RWPE2 (cell line): Measurements from ENCODE around the gene WSCD1.
A peak's percentile ranks its signal among the peaks of the same experiment; 100 is the strongest.

Source experiments
- ATAC-seq: fragments of 200-7000 bp; cut with Tn5 transposase; 3 replicates; pipeline ENCODE4 v1.9.1; 2021; ENCODE audit warnings: low read depth
- DNase-seq: peaks from one replicate; pipeline ENCODE4 v3.0.0-alpha.2; 2020; ENCODE audit warnings: low spot score
- H3K27ac ChIP-seq: fragments of 450-650 bp; 2 replicates; pipeline ENCODE4 v1.5.1; 2017; ENCODE audit warnings: mild to moderate bottlenecking; ENCODE audit not compliant: poor library complexity, severe bottlenecking
- H3K27me3 ChIP-seq: fragments of 250-450 bp; sonication (Bioruptor Pico); 2 replicates; pipeline ENCODE4 v1.5.1; 2021; ENCODE audit warnings: mild to moderate bottlenecking, moderate library complexity; ENCODE audit not compliant: insufficient read depth, poor library complexity, severe bottlenecking
- H3K36me3 ChIP-seq: fragments of 250-450 bp; sonication (Bioruptor Pico); 2 replicates; pipeline ENCODE4 v1.5.1; 2020; ENCODE audit warnings: low read depth, mild to moderate bottlenecking, moderate library complexity
- H3K4me1 ChIP-seq: fragments of 250-450 bp; sonication (Bioruptor Pico); 2 replicates; pipeline ENCODE4 v1.5.1; 2021; ENCODE audit warnings: mild to moderate bottlenecking, moderate library complexity; ENCODE audit not compliant: insufficient read depth, poor library complexity, severe bottlenecking
- H3K4me3 ChIP-seq: fragments of 250-450 bp; sonication (Bioruptor Pico); 2 replicates; pipeline ENCODE4 v1.5.1; 2021; ENCODE audit warnings: mild to moderate bottlenecking, moderate library complexity; ENCODE audit not compliant: severe bottlenecking
- H3K9me3 ChIP-seq: fragments of 250-450 bp; sonication (Bioruptor Pico); 2 replicates; pipeline ENCODE4 v1.5.1; 2021; ENCODE audit warnings: mild to moderate bottlenecking, moderate library complexity; ENCODE audit not compliant: severe bottlenecking
- TF ChIP-seq, protein P1 (sequence below): fragments of 450-650 bp; IDR thresholded peaks from one replicate; pipeline ENCODE4 v1.5.1; 2017; ENCODE audit warnings: mild to moderate bottlenecking, moderate library complexity; ENCODE audit not compliant: poor library complexity, severe bottlenecking

The WSCD1 gene

DNA sequence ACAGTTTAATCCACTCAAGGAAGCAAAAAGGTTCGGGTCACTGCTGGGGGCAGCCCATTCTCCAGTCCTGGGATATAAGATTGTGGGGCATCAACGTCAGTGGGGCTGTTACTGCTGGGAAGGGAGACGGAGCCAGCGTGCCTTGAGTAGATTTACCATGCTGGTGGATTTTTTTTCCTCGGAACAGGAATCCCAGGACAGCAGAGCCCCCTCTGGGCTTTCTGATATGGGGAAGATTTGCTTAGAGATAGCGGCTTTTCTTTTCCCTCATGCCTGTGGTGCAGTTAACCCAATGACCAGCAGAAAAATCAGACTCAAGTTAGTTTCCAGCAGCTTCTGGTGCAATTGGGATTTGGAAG lies 35.4 kb downstream of the WSCD1 start:
- no peaks in the 10 kb centered on the region for H3K9me3 ChIP-seq
- no peaks in the 10 kb centered on the region for H3K36me3 ChIP-seq
- H3K4me3 ChIP-seq = no peak overlapping the region
- H3K27me3 ChIP-seq = no peaks in the 10 kb centered on the region
- no peaks in the 10 kb centered on the region for H3K4me1 ChIP-seq
- TF ChIP-seq, protein P1, sequence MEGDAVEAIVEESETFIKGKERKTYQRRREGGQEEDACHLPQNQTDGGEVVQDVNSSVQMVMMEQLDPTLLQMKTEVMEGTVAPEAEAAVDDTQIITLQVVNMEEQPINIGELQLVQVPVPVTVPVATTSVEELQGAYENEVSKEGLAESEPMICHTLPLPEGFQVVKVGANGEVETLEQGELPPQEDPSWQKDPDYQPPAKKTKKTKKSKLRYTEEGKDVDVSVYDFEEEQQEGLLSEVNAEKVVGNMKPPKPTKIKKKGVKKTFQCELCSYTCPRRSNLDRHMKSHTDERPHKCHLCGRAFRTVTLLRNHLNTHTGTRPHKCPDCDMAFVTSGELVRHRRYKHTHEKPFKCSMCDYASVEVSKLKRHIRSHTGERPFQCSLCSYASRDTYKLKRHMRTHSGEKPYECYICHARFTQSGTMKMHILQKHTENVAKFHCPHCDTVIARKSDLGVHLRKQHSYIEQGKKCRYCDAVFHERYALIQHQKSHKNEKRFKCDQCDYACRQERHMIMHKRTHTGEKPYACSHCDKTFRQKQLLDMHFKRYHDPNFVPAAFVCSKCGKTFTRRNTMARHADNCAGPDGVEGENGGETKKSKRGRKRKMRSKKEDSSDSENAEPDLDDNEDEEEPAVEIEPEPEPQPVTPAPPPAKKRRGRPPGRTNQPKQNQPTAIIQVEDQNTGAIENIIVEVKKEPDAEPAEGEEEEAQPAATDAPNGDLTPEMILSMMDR = no peak
- DNase-seq (peak; percentile 15), ATAC-seq (no peak)
- H3K27ac ChIP-seq = no peak overlapping the region

DNA sequence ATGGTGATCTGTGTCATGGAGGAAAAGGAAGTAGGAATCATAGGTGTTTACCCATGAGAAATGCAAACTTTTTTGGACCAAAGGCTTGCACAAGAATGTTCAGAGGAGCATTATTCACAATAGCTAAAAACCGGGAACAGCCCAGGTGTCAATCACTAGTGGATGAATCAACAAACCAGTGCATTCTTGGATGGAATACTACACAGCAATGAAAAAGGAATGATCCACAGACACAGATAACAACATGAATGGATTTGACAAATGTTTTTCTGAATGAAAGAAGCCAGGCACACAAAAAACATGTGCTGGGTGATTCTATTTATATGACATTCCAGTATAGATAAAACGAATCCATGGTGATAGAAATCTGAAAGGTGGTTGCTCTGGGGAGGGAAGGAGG lies 36.0 kb downstream of the WSCD1 start:
- TF ChIP-seq, protein P1 = no peak
- Histone ChIP-seq H3K36me3 (no peaks in the 10 kb centered on the region), H3K27me3 (no peaks in the 10 kb centered on the region), H3K4me3 (no peak overlapping the region), H3K9me3 (no peaks in the 10 kb centered on the region), H3K27ac (no peak overlapping the region), H3K4me1 (no peaks in the 10 kb centered on the region)
- no peak for ATAC-seq
- DNase-seq = no peak

DNA sequence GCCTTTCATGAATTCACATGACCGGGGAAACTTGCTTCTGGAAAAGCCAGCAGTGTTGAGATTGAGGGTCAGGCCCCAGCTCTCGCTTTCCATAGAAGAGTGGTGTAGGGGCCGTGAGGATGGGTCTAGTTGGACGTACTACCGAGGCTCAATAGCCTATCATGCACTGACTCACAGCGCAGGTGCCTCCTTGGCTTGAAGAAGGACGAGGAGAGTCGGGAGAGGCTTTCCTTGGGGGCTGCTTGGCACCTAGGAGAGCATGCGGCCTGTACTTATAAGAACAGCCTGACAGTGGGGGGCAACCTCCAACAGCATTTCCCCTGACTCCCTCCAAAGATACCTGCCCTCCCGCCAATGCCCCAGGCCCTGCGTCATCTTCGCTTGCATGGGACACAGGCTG lies 37.6 kb downstream of the WSCD1 start:
- no peaks in the 10 kb centered on the region for H3K27me3 ChIP-seq

DNA sequence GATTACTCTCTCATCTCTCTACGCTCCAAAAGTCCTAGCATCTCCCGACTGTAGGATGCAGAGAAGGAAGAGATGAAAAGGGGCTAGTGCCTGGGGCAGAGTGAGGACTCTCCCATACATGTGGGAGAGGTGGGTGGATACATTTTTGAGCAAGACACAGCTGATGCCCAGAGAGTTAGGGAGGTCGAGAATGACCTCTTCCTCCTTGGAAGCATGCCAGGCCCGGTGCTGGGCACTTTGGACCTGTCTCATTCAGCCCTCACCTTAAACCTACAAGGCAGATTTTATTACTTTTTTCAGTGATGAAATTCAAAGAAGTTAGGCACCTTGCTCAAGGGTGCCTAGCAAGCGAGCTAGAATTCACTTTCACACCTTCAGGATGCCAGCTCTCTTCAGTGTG lies 38.2 kb downstream of the WSCD1 start:
- H3K9me3 ChIP-seq = no peaks in the 10 kb centered on the region
- ATAC-seq (no peak), DNase-seq (peak; percentile 15)
- H3K36me3 ChIP-seq = no peaks in the 10 kb centered on the region
- no peak overlapping the region for H3K27ac ChIP-seq
- TF ChIP-seq, protein P1 = no peak
- no peak overlapping the region for H3K4me3 ChIP-seq
- no peaks in the 10 kb centered on the region for H3K4me1 ChIP-seq
- H3K27me3 ChIP-seq = peaks cover 4% of the 10 kb centered on the region

More for the DNA sequence above, 37.6 kb downstream of the WSCD1 start:
- Histone ChIP-seq H3K4me1 (no peaks in the 10 kb centered on the region), H3K27ac (no peak overlapping the region), H3K4me3 (no peak overlapping the region), H3K36me3 (no peaks in the 10 kb centered on the region), H3K9me3 (no peaks in the 10 kb centered on the region)
- TF ChIP-seq, protein P1 = no peak
- peak; percentile 33 for DNase-seq
- ATAC-seq = no peak

DNA sequence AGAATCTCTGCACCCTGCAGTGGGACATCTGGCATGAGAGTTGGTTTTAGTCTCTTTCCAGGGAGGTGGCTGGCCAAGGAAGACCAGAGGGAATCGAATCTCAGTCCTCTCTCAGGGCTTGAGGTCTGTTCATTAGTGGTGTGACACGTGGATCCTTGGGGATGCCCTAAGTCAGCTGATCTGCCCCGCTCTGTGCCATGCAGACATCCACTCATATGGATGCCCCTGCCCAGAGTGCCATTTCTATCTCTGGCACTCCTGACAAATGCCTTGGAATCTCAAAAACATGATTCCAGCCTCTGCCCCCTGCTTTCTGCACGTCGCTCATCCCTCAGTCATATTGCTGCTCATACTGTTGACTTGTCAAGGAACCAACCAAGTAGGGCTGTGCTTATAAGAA lies 38.8 kb downstream of the WSCD1 start:
- Histone ChIP-seq H3K9me3 (no peaks in the 10 kb centered on the region), H3K4me3 (no peak overlapping the region), H3K27ac (no peak overlapping the region), H3K27me3 (peaks cover 5% of the 10 kb centered on the region), H3K36me3 (no peaks in the 10 kb centered on the region), H3K4me1 (no peaks in the 10 kb centered on the region)
- no peak for ATAC-seq
- no peak for DNase-seq
- TF ChIP-seq, protein P1 = no peak
